ENCODE measurements around the gene TARDBP.

Gene TARDBP

DNA sequence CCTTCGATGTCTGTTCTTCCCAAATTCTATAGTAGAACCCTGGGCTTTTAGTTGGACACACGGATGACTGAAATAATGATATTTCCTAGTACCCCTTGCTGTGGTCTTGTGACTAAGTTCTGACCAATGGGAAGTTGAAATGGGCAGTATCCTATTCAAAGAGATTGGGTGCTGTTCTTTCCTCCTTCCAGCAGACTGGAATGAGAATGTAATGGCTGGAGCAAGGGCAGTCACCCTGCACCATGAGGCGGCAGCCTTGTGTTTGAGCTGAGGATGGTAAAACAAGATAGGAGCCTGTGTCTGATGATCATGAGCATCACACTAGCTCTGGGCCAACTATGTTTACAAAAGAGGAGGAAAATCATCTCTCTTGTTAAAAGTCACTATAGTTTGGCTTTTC lies 52.5 kb downstream of the TARDBP start:
- H3K27me3 Mint-ChIP-seq (ENCODE audit: low read depth), result no peaks in the 10 kb centered on the region
- H3K9me3 Mint-ChIP-seq, result no peaks in the 10 kb centered on the region
- no peak overlapping the region for H3K27ac Mint-ChIP-seq
- no peak overlapping the region for H3K4me3 Mint-ChIP-seq
- TF ChIP-seq, protein P1, sequence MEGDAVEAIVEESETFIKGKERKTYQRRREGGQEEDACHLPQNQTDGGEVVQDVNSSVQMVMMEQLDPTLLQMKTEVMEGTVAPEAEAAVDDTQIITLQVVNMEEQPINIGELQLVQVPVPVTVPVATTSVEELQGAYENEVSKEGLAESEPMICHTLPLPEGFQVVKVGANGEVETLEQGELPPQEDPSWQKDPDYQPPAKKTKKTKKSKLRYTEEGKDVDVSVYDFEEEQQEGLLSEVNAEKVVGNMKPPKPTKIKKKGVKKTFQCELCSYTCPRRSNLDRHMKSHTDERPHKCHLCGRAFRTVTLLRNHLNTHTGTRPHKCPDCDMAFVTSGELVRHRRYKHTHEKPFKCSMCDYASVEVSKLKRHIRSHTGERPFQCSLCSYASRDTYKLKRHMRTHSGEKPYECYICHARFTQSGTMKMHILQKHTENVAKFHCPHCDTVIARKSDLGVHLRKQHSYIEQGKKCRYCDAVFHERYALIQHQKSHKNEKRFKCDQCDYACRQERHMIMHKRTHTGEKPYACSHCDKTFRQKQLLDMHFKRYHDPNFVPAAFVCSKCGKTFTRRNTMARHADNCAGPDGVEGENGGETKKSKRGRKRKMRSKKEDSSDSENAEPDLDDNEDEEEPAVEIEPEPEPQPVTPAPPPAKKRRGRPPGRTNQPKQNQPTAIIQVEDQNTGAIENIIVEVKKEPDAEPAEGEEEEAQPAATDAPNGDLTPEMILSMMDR (IDR thresholded peaks at IDR 0.05; ENCODE audit: unreplicated experiment in 3 of 3), result no peak
- H3K4me1 Mint-ChIP-seq, result peaks cover 9% of the 10 kb centered on the region
- peaks cover 54% of the 10 kb centered on the region for H3K36me3 Mint-ChIP-seq (ENCODE audit: low read depth)

DNA sequence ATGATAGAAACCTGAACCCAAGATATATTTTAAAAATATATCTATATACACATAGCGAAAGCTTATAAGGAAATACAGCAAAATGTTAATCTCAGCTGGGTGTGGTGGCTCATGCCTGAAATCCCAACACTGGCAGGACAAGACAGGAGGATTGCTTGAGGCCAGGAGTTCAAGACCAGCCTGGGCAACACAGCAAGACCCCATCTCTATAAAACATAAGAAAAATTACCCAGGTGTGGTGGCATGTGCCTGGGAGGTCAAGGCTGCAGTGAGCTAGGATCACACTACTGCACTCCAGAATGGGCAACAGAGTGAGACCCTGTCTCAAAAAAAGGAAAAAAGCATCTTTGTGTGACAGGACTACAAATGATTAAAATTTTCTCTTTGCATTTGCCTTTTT lies 53.3 kb downstream of the TARDBP start:
- TF ChIP-seq, protein P1 (IDR thresholded peaks at IDR 0.05; ENCODE audit: unreplicated experiment in 3 of 3), result no peak
- Mint-ChIP-seq H3K9me3 (no peaks in the 10 kb centered on the region), H3K4me1 (peaks cover 3% of the 10 kb centered on the region), H3K27ac (no peak overlapping the region), H3K4me3 (no peak overlapping the region), H3K36me3 (ENCODE audit: low read depth) (peaks cover 61% of the 10 kb centered on the region), H3K27me3 (ENCODE audit: low read depth) (no peaks in the 10 kb centered on the region)

DNA sequence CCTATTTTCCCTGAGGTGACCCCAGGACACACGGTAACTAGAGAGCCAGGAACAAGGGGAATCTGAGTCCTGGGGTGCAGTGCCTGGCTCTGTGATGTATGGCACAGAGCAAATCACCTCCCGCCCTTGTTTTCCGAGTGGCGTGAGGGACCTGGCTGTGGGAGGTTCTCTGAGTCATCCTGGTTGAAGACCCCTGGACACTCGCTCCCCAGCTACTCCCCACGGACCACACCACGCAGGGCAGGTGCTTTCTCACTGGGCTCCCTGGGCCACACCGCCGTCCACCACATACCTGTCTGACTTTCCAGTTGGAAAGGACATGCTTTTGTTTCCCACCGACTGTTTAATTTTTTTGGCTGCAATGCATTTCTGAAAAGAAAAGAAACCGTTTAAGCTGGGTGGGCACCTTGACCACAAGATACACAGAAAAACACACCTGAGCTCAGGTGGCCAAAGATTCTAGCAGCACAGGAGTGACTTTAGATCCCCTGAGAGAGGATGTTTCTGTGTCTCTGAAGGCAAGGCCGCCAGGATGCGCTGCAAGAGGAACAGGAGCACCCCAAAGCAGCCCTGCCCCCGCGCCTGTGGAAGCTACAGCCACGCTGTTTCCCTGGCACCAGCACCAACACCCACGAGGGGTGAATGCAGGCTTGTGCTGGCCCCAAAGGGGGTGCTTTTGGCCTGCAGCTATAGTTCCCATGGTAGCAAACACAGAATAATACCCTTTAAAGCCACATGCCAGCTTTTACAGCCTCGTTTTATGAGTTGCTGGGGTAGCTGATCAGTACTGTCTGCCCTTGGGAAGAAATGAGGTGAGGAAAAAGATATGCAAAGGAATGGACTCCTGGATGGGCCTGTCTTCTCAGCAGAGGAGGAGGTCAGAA lies 55.5 kb downstream of the TARDBP start:
- peaks cover 82% of the 10 kb centered on the region for H3K36me3 Mint-ChIP-seq (ENCODE audit: low read depth)
- TF ChIP-seq, protein P1 (IDR thresholded peaks at IDR 0.05; ENCODE audit: unreplicated experiment in 3 of 3), result no peak
- no peaks in the 10 kb centered on the region for H3K9me3 Mint-ChIP-seq
- no peak overlapping the region for H3K4me3 Mint-ChIP-seq
- H3K27ac Mint-ChIP-seq, result no peak overlapping the region
- H3K27me3 Mint-ChIP-seq (ENCODE audit: low read depth), result no peaks in the 10 kb centered on the region
- H3K4me1 Mint-ChIP-seq, result no peaks in the 10 kb centered on the region

DNA sequence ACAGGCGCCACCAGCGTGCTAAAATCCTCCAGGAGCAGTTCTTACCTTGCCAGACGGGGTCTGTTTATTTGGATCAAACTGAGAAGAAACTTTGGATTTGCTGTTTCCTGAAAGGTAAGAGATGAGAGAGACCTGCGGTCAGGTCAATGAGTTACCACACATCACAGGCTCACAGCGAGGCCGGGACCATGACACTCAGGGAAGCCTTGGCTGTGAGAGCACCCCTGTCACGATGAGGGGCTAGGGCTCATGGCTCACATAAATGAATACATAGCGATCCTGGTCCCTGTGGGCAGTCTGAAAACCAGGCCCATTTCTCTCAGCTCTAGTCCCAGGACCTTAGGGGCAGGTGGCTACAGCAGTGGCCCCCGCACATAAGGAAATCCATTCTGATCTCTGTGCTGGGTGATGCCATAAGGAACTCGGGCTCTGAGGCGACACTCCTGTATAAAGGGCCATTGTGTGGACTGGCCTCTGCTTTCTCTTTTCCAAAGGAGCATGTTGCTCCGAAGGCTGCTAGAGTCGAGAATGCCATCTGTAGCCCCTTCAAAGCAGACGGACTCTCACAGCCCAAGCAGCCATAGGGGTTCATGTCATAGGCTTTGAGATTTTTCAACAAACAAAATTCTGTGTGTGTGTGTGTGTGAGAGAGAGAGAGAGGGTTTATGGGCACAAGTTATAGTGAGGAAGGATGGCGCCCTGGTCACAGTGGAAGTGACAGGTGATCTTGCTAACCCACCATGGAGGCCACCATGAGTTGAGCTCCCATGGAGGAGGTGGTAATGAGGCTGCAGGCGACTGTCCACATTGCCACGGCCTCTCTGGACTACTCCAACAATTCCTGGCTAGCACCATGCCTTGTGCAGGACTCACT lies 56.4 kb downstream of the TARDBP start:
- peaks cover 78% of the 10 kb centered on the region for H3K36me3 Mint-ChIP-seq (ENCODE audit: low read depth)
- no peaks in the 10 kb centered on the region for H3K9me3 Mint-ChIP-seq

DNA sequence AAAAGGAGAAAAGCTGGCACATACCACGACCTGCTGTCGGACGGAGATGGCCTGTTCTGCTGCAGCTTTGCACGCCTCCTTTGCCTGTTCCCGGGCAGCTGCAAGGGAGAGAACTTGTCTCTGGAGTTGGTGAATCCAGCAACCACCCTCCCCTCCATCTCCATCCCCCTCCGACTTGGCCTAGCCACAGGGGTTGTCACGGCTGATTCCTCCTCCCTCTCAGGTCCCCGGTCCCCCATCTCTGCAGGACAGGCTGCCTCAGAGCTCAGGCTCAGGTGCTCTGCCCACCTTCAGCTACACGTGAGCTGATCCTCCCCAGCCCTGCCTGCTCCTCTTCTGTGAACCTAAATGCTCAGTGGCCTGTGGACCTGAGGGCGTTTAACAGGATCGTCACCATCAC lies 58.4 kb downstream of the TARDBP start:
- H3K27ac Mint-ChIP-seq, result no peak overlapping the region
- H3K4me3 Mint-ChIP-seq, result no peak overlapping the region
- no peaks in the 10 kb centered on the region for H3K9me3 Mint-ChIP-seq
- H3K27me3 Mint-ChIP-seq (ENCODE audit: low read depth), result no peaks in the 10 kb centered on the region
- TF ChIP-seq, protein P1 (IDR thresholded peaks at IDR 0.05; ENCODE audit: unreplicated experiment in 3 of 3), result no peak
- no peaks in the 10 kb centered on the region for H3K4me1 Mint-ChIP-seq
- H3K36me3 Mint-ChIP-seq (ENCODE audit: low read depth), result peaks cover 73% of the 10 kb centered on the region

More for the DNA sequence above, 56.4 kb downstream of the TARDBP start:
- Mint-ChIP-seq H3K27me3 (ENCODE audit: low read depth) (no peaks in the 10 kb centered on the region), H3K27ac (no peak overlapping the region), H3K4me1 (no peaks in the 10 kb centered on the region), H3K4me3 (no peak overlapping the region)
- TF ChIP-seq, protein P1 (IDR thresholded peaks at IDR 0.05; ENCODE audit: unreplicated experiment in 3 of 3), result no peak
